Activated CD8-positive, alpha-beta memory T cell treated with anti-CD3 and anti-CD28 coated beads for 4 hours (primary cell): ENCODE data around the gene AIFM1.
"Not testable (repeated sequence)": the region's sequence is repeated elsewhere in the genome, so short reads cannot be mapped to it uniquely, and the experiment has no call there.

Source experiments
- DNase-seq, 2 donors: peaks; one replicate each; pipeline ENCODE4 v3.0.0-alpha.2; 2020; ENCODE audit warnings: low read depth in 2 of 2

Gene AIFM1

DNA sequence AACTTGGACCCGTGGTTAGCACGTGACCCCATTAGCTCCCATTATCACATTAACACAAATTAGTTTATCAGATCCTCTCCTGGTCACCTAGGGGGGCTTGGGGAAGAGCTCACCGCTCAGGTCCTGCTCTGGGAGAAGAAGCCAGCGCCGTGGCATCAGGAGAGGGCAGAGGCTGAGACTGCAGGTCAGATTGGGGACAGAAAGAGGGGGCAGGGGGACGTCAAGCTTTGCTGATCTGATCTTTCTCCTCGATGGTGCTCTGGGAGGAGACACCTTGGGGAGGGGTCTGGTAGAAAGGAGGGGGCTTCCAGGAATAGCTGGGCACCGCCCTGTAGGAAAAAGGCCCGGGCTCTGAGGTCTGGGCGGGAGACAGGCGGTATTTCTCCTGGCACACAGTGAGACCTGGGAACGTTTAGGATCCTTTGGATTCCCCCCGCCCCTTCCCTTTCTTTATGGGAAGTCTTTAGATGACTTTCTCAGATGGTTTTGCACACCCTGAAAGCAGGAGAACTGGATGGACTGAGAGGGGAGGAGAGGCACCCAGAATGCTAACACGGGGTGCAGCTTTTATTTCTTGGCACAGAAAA lies 46.2 kb downstream of the AIFM1 start:
- DNase-seq, result no peak

DNA sequence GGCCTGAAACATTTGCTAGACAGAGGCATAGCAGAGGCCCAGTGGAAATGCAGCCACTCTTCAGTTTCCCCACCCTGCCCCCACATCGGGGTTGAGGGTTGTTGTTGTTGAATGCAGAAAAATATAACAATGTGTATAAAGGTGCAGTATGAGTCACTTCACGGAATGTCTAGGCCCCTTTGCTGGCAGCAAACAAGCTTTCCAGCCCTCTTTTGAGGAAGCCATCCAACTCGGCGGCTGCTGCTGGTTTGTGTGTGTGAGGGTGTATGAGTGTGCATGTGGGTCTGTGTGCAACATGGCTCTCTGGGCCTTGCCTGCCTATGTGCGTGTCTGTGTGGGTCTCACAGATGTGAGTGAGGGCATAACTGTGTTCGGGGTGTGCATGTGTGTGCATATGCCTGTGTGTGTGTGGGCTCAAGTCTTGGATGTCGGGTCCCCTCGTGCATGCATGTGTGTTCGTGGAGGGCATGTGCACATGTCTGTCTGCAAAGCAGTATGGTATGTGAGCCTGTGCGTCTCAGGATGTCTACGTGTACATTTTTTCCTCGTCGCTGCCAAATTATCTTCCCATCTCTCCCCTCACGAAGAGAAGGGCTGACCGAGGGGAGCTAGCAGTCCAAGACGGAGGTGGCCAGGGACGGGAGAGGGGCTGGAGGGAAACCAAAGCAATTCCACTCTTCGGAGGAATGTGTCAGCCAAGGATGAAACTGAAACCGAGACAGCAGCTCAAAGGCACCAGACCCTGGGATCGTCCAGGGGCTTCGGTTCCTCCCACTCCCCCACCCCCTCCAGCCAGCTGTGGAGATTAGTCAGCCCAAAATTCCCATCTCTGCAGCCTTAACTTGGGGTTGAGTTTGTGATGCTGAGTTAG lies 47.0 kb downstream of the AIFM1 start:
- DNase-seq, result no peak

DNA sequence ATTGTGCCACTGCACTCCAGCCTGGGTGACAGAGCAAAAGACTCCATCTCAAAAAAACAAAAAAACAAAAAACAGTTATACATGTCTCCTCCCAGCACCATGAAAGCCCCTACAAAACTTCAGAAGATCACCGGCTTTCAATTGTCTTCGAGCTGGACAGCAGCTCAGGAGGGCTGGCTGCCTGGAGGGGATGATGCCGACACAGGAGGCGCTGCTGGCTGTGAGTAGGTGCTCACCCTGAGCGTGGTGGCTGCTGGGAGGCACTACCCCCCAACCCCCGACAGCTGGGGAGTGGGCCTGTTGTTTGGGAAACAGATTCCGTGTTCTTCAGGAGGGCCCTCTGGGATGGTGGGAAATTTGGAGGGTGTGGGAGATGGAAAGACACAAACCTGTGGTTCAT lies 48.5 kb downstream of the AIFM1 start:
- no peak for DNase-seq

- not testable (repeated sequence) for DNase-seq
Measured at GRCh38 chrX:130115119-130115885, 50.3 kb downstream of the AIFM1 start.

DNA sequence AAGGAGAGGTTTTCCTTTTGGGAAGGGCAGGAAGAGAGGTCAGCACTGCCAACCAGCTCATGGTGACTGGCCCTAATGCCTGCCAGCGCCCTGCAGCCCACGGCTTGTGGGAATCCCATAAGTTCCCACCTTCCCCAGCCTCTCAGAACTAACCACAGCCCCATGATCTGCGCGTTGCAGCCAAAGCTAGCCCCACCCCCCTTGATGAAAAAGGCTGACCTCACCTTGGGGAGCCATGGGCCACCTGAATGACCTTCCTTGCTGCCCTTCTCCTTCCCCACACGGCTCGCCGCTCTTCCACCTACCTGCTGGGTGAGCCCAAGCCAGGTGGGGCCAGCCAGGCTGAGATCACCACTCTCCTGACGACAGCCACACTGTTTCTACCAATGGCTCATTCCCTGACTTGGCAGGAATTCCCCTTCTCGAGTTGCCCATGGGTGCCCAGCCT lies 51.5 kb downstream of the AIFM1 start:
- DNase-seq, result no peak

GRCh38 chrX:130111220-130112154 lies 54.2 kb downstream of the AIFM1 start:
- no peak for DNase-seq

DNA sequence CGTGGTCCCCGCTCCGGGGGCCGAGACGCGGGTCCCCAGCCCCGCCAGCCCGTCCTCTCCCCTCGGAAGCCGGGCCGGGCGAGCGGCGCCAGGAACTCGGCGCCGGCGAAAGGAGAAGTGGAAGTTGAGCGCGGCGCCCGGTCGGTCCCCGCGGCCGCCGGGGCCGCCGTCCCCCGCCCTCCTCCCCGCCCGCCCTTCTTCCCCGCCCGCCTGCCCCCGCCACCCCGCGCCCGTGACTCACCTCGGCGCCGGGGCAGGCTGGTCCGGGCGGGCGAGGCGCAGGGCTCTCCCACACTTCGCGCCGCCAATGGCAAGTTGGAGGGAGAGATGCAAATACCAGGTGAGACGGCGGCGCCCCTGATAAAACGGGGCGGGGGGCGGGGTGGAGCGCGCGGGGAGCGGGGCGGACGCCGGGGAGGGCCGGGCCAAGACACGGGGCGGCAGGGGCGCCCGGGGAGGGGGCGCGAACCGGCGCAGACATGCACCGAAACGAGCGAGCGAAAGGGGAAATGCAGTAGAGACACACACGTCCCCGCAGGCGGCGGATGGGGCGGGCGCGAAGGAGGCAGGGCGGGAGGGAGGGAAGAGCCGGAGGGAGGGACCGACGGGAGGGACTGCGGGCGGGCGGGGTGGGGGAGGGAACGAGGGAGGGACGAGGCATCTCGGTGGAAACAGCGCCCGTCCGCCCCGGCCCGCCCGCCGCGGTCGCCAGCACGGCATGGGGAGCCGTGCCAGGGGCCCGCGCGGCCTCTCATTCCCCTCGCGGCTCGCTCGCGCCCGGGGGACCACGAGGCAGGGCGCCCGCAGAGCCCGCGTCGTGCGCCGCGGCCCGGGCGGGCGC lies 55.0 kb downstream of the AIFM1 start, which contains the start of gene ELF4:
ELF4 (minus strand) TSS at position 119 of the 841 bp plus-strand sequence. CDS start 29,167 bp downstream, outside the sequence.
- DNase-seq, result peak in 1 of 2 donors; percentile 27

DNA sequence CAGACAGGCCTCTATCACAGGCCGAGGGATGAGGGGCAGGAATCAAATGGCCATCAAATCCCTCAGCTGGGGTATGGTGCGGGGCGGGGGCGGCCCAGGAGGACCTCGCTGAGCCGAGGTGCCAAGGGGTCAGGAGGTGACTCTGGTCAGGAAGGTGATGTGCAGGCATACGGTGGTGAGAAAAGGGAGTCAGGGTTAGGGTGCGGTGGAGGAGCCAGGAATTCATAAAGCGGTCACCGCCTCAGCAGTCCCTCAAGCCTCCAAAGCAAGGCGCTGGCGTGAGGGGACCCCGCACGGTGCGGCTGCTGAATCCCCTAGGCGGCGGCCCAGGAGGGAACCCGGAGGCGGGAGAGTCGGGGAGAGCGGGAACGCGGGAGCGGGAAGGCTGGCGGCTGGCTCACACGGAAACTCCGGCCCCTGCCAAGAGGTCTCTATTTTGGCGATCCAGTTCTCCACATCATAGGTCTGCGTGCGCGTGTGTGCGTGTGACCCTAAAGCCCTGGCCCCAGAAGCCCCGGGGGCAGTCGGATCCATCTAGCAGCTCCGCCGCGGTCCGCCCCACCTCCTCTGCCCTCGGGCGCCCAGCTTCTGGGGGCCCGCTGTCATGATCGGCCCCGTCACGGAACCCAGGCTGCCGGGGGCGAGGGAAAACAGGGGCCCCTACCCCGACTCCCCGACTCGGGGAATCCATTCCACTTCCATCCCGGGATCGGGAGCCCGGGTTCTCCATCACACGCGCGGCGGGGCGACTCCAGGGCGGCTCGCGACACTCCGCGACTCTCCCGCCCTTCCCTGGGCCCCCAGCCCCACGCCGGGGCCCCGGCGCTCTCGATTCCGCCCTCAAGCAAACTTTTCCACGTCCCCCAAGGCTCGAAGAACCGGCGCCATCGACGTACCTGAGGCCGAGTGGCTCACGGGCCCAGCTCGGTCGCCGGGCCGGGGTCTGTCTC lies 55.9 kb downstream of the AIFM1 start:
- no peak for DNase-seq

GRCh38 chrX:130108647-130109428 lies 56.8 kb downstream of the AIFM1 start:
- DNase-seq, result no peak

DNA sequence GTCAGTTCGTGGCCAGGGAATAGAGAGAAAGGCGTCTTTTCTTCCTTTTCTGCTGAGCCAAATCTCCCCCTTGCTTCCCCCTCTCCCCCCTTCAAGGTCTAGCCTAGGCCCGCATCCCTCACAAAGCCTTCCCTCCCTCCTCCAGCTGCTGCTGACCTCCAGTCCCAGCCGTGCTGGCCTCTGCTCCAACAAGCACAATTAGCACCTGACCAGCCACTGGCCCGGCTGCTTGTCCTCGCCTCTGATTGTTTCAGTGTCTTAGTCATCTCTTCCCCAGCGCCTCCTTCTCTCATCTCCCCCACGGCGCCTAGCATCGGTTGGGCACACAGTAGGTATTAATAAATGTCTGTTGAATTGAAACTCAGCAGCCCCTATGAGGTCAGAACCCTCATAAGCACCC lies 59.6 kb downstream of the AIFM1 start:
- DNase-seq, result no peak

DNA sequence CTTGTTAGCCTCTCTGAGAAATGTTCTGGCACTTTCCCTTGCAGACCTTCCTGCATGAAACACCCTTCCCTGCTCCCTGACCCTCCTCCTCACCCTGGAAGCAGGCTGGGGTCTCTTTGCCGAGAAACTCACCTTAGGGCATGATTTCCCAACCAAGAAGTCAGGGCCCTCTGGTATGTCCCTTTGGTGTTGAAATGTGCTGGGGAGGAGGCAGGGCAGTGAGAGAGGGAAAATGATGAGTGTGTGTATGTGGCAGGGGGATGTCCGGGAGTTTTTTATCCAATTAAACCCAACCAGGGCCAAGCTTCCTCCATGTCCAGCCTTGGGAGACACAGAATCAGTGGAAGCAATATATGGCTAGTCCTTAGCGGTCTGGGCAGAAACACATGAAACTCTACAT lies 60.4 kb downstream of the AIFM1 start:
- DNase-seq, result no peak

GRCh38 chrX:130103605-130104004 lies 62.0 kb downstream of the AIFM1 start:
- no peak for DNase-seq

- DNase-seq, result no peak
Measured at GRCh38 chrX:130100180-130100579, 65.5 kb downstream of the AIFM1 start.

DNA sequence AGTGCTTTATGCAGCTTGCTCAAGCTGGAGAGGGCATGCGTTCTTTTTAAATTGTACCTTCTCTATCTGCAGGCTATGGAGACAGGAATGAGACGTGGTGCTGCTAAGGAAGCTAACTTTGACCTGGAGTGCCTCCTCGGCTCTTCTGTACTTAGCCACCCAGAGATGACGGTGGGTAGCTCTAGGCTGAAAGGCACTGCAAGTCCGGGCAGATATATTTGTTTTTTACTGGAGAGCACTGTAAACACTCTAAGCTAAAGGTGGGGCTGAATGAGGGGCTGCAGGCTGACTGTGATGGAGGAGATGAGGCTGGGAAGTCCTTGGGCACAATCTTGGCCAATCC lies 67.5 kb downstream of the AIFM1 start:
- no peak for DNase-seq

GRCh38 chrX:130097507-130098209 lies 68.0 kb downstream of the AIFM1 start:
- no peak for DNase-seq

DNA sequence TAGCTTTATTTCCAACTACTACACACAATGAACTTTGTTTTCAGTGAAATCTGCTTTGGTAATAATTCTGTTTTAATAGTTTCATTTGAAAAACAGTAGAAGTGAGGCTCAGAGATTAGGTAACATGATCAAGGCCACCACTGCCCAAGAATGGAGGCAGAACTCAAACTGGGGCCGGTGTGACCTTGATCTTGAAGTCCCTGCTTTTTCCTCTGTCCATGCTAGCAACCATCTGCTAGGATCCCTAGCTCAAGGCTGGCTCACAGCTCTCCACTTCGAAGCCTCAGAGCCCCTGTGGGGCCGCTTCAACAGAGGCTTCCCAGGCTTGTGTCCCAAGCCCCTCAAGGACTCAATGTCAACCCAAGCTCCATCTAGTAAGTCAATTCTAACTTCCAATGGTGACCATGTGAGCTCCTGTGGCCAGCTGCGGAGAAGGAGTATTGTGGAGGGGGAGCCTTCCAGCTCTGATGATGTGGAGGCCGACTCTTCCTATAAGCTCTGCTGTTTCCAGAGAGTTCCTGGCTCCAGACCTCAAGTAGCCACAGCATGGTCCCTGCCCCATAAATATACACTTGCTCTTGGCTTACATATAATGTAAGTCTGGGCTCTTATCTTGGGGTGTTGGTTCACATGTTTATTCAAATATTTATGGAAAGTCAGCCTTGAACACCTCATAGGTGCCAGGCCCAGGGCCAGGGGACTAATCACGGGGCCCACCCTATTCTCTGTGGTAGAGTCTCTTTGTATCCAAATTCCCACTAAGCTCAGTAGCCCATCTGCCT lies 70.2 kb downstream of the AIFM1 start:
- DNase-seq, result no peak

- no peak for DNase-seq
Measured at GRCh38 chrX:130094696-130095095, 70.9 kb downstream of the AIFM1 start.
